HG02938 (cell line): ENCODE measurements around the gene GTPBP6.
"Not testable (repeated sequence)": the region's sequence is repeated elsewhere in the genome, so short reads cannot be mapped to it uniquely, and the experiment has no call there.

Experiments
- ATAC-seq: cut with Tn5 transposase; IDR thresholded peaks from one replicate; pipeline ENCODE4 v1.9.1; 2021; ENCODE audit warnings: mild to moderate bottlenecking, moderate library complexity; ENCODE audit not compliant: unreplicated experiment

GTPBP6 gene

DNA sequence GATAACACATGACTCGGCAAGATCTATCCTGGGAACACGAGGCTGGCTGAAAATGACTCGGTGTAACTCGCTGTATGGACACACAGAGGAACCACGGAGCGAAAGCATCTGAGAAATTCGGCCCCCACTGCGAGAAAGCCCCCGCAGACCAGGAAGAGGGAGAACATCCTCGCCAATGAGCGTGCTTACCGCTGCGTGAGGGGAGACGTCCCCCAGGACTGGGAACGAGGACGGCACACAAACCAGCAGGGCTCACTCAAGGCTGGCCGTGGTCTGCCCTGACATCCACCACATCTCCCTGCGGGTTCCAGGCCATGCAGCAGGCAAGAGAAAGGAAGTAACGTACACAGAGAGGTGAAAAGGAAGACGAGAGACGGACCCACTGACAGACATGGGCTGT, 17.6 kb upstream of the GTPBP6 start:
- ATAC-seq = no peak

DNA sequence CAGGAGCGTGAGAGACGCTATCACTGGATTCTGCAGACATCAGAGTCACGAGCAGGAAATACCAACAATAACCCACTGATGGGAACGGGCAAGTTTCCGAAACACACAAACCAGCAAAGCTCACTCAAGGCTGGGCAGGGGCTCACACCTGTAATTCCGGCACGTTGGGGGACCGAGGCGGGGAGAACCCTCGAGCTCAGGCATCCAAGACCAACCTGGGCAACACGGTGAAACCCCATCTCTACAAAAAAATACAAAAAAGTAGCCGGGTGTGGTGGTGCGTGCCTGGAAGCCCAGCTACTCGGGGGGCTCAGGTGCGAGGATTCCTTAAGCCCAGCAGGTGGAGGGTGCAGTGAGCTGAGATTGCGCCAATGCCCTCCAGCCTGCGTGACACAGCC, 17.2 kb upstream of the GTPBP6 start:
- ATAC-seq = no peak

DNA sequence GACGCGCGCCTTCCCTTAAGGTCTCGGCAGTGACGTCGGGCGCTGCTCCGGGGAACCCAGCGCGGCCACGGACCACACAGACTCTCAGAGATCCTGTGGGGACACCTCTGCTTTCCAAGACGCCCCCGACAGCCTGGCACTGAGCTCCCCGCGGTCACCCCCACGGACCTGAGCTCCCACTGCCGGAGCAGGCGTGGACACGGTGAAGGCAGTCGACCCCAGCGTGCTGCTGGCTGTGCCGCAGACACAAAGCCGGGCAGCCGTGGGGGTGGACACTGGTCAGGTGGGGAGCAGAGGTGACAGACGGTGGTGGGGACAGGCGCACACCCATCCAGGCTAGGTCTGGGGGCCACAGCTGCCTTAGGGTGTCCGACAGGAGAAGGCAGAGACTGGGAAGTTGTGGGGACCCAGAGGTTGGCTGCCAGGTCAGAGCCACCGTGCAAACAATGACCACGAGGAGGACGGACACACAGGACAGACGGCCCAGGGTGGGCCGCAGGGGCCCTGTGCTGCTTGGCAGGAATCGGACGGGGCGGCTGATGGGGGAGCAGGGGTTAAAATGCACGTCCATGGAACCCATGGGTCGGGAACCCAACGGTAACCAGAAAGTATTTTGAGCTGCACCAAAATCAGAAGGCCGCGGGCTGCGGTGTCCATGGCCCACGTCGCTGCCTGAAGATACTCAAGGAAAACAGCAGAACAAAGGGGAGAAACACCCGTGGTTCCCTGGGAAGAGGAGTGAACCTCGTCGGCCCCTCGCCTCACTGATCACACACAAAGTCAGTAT, 16.6 kb upstream of the GTPBP6 start:
- ATAC-seq = no peak

DNA sequence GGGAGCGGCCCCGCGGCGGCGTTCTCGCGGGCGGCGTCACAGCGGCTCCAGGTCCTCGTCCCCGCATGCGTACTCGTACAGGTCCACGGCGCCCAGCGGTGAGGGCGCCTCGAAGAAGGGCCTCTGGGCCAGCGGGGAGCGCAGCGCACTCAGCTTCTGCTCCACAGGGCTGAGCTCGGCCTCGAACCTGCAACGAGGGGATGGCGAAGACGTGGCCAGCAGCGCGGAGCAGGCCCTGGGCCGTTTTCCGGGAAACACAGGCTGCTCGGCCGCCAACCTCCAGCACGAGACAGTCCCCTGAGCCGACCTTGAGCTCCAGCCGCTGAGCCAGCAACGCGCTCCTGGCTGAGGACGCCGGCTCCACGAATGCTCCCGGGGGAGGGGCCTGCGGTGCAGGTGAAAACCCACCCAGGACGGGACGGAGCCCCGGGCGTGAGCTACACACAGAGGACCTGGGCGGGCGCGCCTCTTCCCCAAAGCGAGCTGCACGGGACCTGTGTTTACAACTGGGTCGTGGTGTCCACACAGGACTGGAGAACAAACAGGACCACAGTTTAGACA, 15.8 kb upstream of the GTPBP6 start:
- no peak for ATAC-seq

DNA sequence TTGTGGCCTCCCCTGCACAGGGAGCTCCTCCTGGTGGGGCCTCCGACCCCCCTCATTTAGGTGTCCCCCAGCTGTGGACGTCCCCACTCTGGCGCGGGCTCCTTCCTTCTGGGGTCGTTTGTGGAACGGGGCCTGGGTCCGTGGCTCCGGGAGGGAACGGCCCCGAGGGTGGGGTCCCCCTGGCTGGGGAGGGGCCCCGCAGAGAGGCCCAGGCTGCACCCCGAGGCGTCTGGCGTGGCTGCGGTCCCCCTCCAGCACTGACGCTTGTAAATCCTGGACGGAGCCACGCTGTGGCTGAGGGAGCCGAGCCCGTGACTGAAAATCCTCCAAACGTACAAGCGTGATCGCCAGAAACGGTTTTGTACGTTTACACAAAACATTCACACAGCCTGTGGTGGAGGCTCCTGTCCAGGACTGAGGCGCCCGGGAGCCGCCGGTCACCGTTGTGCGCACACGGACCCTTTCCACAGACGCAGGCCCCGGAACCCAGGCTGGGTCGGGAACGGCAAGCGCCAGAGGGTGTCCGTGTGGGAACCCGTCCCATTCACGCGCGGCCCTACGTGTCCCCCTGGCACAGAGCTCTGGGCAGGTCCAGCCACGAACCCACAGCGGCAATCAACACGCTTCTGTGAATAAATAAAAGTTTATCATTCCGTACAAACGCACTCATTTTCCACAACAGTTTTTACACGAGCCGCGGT, 15.2 kb upstream of the GTPBP6 start:
- no peak for ATAC-seq

DNA sequence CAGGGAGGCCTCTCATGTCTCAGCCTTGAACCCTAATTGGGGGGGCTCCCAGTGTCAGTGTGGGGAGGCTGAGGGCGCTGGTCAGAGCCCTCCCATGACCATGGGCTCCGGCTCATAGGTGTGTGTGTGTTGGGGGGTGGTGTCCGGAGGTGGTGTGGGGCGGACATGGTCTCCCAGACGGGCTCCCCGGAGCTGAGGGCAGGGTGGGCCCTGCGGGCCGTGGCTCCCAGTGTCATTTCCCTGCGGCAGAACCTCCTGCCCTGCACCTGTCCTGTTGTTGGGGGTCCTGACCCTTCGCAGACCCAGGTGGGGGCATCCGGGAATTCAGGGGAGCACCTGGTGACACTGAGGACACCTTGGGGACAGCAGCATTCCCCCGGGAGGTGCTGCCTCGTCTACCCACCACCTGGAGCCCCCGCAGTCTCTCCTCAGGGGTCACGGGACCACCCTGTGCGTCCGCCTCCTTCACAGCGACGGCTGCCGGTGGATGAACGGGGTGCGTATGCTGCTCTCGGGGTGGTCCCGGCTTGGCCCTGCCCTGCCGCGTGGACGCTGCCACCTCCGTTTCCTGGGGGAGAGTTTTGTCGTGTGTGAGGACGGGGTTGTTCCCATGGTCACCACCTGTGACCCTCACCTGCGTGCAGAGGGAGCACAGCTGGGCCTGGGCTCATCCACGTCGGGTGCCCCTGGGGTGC, 14.5 kb upstream of the GTPBP6 start:
- ATAC-seq = no peak

DNA sequence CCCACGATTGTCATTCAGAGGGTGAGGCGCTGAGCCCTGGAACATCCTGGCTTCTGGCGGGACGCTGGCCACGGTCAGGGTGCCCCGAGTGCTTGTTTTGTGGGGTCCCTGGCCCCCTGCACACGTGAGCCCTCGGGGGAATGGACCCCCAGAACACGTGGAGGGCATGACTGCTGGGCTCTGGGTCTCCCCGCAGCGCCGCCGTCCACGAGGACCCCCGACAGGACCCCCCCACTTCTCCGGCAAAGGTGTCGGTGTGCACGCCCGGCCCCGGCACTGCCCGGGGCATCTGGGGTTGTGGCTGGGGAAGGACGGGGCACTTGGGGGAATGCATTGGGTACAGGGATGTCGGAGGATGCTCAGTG, 13.9 kb upstream of the GTPBP6 start:
- no peak for ATAC-seq

DNA sequence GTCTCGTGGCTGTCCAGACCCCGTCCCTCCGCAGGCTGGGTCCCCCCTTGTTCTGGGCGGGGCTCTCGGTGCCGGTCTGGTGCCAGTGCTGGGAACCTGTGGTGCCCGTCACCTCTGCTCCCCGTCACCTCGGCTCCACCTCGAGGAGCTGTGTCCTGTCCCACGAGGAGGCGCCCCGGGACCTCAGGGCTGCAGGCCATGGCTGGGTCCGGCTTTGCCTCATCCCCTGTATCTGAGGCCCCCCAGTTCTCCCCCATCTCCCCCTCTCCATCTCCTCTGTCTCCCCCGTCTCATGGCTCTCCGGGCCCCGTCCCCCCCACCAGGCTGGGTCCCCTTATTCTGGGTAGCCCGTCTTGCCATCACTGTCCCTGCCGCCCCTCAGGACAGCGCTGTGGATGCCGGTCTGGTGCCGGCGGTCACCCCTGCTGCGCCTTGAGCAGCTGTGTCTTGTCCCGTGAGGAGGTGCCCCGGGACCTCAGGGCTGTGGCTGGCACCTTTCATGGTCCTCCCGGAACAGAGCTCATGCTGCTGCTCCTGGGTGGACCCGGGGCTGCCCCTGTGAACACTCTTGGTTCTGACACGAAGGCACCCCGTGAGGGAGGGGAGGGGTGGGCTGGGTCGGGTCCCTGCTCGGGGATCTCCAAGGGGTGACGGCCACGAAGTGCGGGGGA, 13.4 kb upstream of the GTPBP6 start:
- ATAC-seq = no peak

DNA sequence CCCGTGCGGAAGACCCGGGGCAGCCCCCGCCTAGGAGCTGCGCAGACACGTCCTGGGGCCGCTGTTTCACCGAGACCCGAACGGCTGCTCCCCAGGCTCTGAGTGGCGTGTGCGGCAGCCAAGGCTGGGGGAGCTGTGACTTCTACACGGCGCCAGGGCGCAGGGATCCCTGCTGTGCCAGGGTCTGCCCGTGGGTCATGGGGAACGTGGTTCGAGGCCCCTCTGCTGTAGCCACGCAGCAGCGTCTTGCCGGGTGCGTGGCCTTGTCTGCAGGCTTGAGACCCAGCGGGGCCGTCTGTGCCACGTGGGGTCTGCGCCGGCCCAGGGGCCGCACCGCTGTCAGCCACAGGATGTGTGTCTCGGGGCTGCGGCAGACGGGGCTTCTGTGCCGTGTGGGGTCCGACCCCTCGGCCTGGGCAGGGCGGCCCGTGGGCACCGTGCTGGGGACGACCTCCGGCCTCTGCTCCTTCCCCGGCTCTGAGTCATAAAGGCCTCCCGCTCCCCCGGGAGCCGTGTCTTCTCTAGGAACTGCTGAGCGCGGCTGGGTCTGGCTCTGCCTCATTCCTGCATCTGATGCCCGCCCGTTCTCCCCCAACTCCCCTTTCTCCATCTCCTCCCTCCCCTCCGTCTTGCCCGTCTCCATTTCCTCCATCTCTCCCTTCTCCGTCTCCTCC, 12.7 kb upstream of the GTPBP6 start:
- no peak for ATAC-seq

- ATAC-seq = no peak
Measured at GRCh38 chrX:330726-331150, 12.1 kb upstream of the GTPBP6 start.

GRCh38 chrX:330141-330725, 11.6 kb upstream of the GTPBP6 start:
- not testable (repeated sequence) for ATAC-seq

- ATAC-seq = no peak
Measured at GRCh38 chrX:329291-329910, 10.8 kb upstream of the GTPBP6 start.

GRCh38 chrX:327660-328126, 9.1 kb upstream of the GTPBP6 start:
- no peak for ATAC-seq

DNA sequence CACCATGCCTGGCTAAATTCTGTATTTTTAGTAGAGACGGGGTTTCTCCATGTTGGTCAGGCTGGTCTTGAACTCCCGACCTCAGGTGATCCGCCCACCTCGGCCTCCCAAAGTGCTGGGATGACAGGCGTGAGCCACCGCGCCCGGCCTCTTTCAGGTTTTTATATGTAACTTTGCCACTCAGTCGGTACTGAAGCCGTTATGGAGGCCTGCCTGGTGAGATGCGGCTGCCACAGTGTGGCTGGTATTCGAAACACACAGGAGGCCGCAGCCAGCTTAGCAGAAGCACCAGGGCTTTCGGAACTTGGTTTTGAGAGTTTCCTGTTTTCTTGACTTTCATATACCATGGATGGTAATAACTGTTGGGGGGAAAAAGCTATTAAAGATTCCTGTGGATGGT, 6.1 kb upstream of the GTPBP6 start:
- not testable (repeated sequence) for ATAC-seq

GRCh38 chrX:323721-324628, 5.4 kb upstream of the GTPBP6 start:
- no peak for ATAC-seq

- no peak for ATAC-seq
Measured at GRCh38 chrX:320126-320783, 1.7 kb upstream of the GTPBP6 start.

DNA sequence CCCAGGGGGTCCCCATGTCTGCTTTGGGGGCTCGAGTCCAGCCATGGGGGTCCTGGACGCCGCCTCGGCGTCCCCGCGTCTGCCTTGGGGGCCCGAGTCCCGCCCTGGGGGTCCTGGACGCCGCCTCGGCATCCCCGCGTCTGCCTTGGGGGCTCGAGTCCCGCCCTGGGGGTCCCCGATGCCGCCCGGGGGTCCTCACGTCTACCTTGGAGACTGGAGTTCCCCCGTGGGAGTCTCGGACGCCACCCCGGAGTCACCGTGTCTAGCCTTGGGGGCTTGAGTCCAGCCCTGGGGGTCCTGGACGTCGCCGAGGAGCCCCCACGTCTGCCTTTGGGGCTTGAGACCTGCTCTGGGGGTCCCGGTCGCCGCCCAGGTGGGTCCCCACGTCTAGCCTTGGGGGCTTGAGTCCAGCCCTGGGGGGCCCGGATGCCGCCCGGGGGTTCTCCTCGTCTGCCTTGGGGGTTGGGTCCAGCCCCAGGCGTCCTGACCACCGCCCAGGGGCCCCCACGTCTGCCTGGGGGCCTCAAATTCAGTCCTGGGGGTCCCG, 1.1 kb upstream of the GTPBP6 start:
- no peak for ATAC-seq
